Activated CD4-positive, alpha-beta T cell treated with anti-CD3 and anti-CD28 coated beads for 1 hour (primary cell): ENCODE results near the gene ACOD1.
"Not testable (repeated sequence)": the region's sequence is repeated elsewhere in the genome, so short reads cannot be mapped to it uniquely, and the experiment has no call there.

ENCODE experiments used
- DNase-seq: peaks from one replicate; pipeline ENCODE4 v3.0.0-alpha.2; 2020

The ACOD1 gene

GRCh38 chr13:76954538-76954937, 6.2 kb downstream of the ACOD1 start:
- no peak for DNase-seq

GRCh38 chr13:76955193-76955592, 6.9 kb downstream of the ACOD1 start:
- no peak for DNase-seq

- no peak for DNase-seq
These were observed 7.3 kb downstream of the ACOD1 start for GRCh38 chr13:76955661-76956060.

- DNase-seq, result no peak
These were observed 10.6 kb downstream of the ACOD1 start for GRCh38 chr13:76958841-76959432.

- not testable (repeated sequence) for DNase-seq
These were observed 11.4 kb downstream of the ACOD1 start for GRCh38 chr13:76959734-76960133.

- no peak for DNase-seq
These were observed 17.6 kb downstream of the ACOD1 start for GRCh38 chr13:76965759-76966421.

GRCh38 chr13:76967031-76967430, 18.7 kb downstream of the ACOD1 start:
- no peak for DNase-seq

GRCh38 chr13:76968041-76968440, 19.7 kb downstream of the ACOD1 start:
- DNase-seq, result no peak

GRCh38 chr13:76969488-76970365, 21.4 kb downstream of the ACOD1 start:
- no peak for DNase-seq

GRCh38 chr13:76971215-76971614, 22.9 kb downstream of the ACOD1 start:
- DNase-seq, result no peak

GRCh38 chr13:76971851-76972829, 23.8 kb downstream of the ACOD1 start:
- DNase-seq, result no peak

GRCh38 chr13:76973920-76974617, 25.8 kb downstream of the ACOD1 start:
- no peak for DNase-seq

GRCh38 chr13:76974618-76974975, 26.3 kb downstream of the ACOD1 start:
- DNase-seq, result no peak

GRCh38 chr13:76975863-76976262, 27.6 kb downstream of the ACOD1 start:
- no peak for DNase-seq

- DNase-seq, result no peak
These were observed 28.2 kb downstream of the ACOD1 start for GRCh38 chr13:76976490-76976889.

- DNase-seq, result no peak
These were observed 28.6 kb downstream of the ACOD1 start for GRCh38 chr13:76976929-76977328.

GRCh38 chr13:76980075-76980718, 31.9 kb downstream of the ACOD1 start:
- DNase-seq, result peak; percentile 73

- DNase-seq, result no peak
These were observed 33.8 kb downstream of the ACOD1 start for GRCh38 chr13:76982061-76982460.

- DNase-seq, result no peak
These were observed 35.4 kb downstream of the ACOD1 start for GRCh38 chr13:76983676-76984075.

GRCh38 chr13:76991432-76991795, 43.1 kb downstream of the ACOD1 start:
- DNase-seq, result peak; percentile 48

GRCh38 chr13:76991796-76992547, 43.7 kb downstream of the ACOD1 start, which contains the start of gene CLN5:
Gene CLN5, plus strand, starts transcription at chr13:76992081. Its CDS starts 18 bp downstream, at chr13:76992099.
- peak; percentile 94 for DNase-seq
